Hepatocyte (in vitro differentiated cells): ENCODE measurements around the gene COL21A1.
"Not testable (repeated sequence)": the region's sequence is repeated elsewhere in the genome, so short reads cannot be mapped to it uniquely, and the experiment has no call there.

ENCODE experiments used
- EZH2 ChIP-seq: fragments of 200-600 bp; sonication (generic); IDR thresholded peaks from 2 replicates; pipeline ENCODE4 v1.6.1; 2016; ENCODE audit warnings: antibody characterized with exemption, mild to moderate bottlenecking, borderline replicate concordance
- TF ChIP-seq, protein P1 (sequence below): fragments of 200-600 bp; sonication (generic); IDR thresholded peaks from 2 replicates; pipeline ENCODE4 v1.5.1; 2016; ENCODE audit warnings: antibody characterized with exemption, mild to moderate bottlenecking; ENCODE audit not compliant: poor library complexity

DNA sequence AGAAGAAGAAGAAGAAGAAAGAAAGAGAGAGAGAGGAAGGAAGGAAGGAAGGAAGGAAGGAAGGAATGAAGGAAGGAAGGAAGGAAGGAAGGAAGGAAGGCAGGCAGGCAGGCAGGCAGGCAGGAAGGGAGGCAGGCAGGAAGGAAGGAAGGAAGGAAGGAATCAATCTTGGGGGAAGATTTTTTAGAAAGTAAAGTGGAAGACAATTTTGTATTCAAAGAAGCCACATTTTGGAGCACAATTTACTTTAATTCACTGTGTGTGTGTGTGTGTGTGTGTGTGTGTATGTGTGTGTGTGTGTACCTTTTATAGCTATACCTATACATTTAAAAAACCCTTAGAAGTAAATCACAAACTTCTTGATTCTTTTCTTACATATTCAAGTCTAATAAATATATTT is 13.2 kb upstream of the COL21A1 start:
- TF ChIP-seq, protein P1, sequence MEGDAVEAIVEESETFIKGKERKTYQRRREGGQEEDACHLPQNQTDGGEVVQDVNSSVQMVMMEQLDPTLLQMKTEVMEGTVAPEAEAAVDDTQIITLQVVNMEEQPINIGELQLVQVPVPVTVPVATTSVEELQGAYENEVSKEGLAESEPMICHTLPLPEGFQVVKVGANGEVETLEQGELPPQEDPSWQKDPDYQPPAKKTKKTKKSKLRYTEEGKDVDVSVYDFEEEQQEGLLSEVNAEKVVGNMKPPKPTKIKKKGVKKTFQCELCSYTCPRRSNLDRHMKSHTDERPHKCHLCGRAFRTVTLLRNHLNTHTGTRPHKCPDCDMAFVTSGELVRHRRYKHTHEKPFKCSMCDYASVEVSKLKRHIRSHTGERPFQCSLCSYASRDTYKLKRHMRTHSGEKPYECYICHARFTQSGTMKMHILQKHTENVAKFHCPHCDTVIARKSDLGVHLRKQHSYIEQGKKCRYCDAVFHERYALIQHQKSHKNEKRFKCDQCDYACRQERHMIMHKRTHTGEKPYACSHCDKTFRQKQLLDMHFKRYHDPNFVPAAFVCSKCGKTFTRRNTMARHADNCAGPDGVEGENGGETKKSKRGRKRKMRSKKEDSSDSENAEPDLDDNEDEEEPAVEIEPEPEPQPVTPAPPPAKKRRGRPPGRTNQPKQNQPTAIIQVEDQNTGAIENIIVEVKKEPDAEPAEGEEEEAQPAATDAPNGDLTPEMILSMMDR: not testable (repeated sequence)
- TF ChIP-seq EZH2: not testable (repeated sequence)
